Psoas muscle (tissue), 8 donors: ENCODE data around the gene CPSF3. TPM values are rescaled to one million over a fixed set of nuclear protein-coding genes. Genes with fewer than 3 reads are reported as not detected.

Source experiments
- ATAC-seq, 4 donors: fragments of 200-7000 bp; cut with Tn5 transposase; one replicate each; pipeline ENCODE4 v1.9.1; 2020; ENCODE audit warnings: moderate library complexity in 3 of 4, mild to moderate bottlenecking in 2 of 4
- DNase-seq, 2 donors: peaks; one replicate each; pipeline ENCODE4 v3.0.0-alpha.2; 2020
- H3K27ac ChIP-seq: fragments of 200-600 bp; one replicate; pipeline ENCODE4 v1.8.0; 2022
- H3K27me3 ChIP-seq, 3 donors: fragments of 200-600 bp in 1 of 3; one replicate each; pipeline versions ENCODE4 v1.6.1 to v1.8.0; 2013 to 2022; ENCODE audit warnings: low read length in 2 of 3, mild to moderate bottlenecking in 2 of 3, moderate library complexity in 1 of 3; ENCODE audit not compliant: insufficient read depth in 3 of 3
- H3K36me3 ChIP-seq, 2 donors: fragments of 200-600 bp in 1 of 2; one replicate each; pipeline versions ENCODE4 v1.6.1 to v1.8.0; 2013 to 2022; ENCODE audit warnings: low read depth in 1 of 2, mild to moderate bottlenecking in 1 of 2, moderate library complexity in 1 of 2; ENCODE audit not compliant: insufficient read depth in 1 of 2
- H3K4me1 ChIP-seq: fragments of 200-600 bp; one replicate; pipeline ENCODE4 v1.8.0; 2022
- H3K4me3 ChIP-seq: fragments of 200-600 bp; one replicate; pipeline ENCODE4 v1.8.0; 2022; ENCODE audit warnings: mild to moderate bottlenecking
- H3K9me3 ChIP-seq: fragments of 200-600 bp; one replicate; pipeline ENCODE4 v1.8.0; 2022
- WGBS, 3 donors: extraction: QIAGEN DNeasy Blood & Tissue Kit; methylation state at CpG; one replicate each; pipeline versions ENCODE4 v1.1.6 to v1.1.7; 2013; 5-methylcytosine and 5-hydroxymethylcytosine counted together
- intact Hi-C, 2 donors: fragments of 100-400 bp; cut with DNase I; formaldehyde crosslinking; loops; one replicate each; pipeline versions ENCODE4 v1.11.0 to v1.14.2; 2022
- polyA plus RNA-seq, 3 donors: library from polyadenylated mRNA; stranded (reverse); fragments of 200-250 nt; gene quantifications; one replicate each; pipeline ENCODE4 v1.2.3, GENCODE V29; 2013
- total RNA-seq, 4 donors: library from RNA; stranded (reverse); fragmentation: NEBNext Ultra II Directional in 2 of 4; extraction: Animal tissue kit (Norgen Biotek cat#: 25700) in 2 of 4; gene quantifications; one replicate each; pipeline versions ENCODE4 v1.2.1 to v1.2.4, GENCODE V29; 2021 to 2023
- TF ChIP-seq, protein P1 (sequence below): fragments of 200-600 bp; IDR thresholded peaks from one replicate; pipeline ENCODE4 v1.8.0; 2022; ENCODE audit warnings: antibody characterized with exemption
- donor health status: healthy with polysubstance abuse.
- donor health status: DM: no; HTN: no; CAD: no; lungs with moderate emphysema.
- donor health status: Bipolar disorder and iron deficiency.
- donor health status: healthy.
- donor health status: DM: yes; HTN: yes; CAD: no.
- donor health status: DM: no; HTN: no; CAD: no.
- donor health status: DM: no; HTN: no; CAD: no.
- donor health status: DM: yes; HTN: yes; CAD: no.

Gene CPSF3
- total and polyA plus RNA-seq, 7 donors: 11.3 to 21.8 (median 19.3) TPM

DNA sequence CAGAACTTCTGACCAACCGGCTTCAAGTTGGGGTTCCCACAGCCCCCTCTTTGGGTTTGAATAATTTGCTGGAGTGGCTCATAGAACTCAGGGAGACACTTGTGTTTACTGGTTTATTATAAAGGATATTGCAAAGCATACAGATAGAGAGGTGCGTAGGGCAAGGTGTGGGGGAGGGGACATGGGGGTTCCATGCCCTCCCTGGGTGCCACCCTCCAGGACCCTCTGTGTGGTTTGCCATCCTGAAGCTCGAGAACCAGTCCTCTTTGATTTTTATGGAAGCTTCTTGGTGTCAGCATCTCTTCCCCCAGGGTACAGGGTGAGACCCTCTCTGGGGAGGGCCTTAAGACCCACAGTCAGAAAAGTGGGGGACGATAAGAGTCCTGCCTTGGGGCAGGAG lies 38.9 kb upstream of the CPSF3 start:
- DNase-seq: no peak
- intact Hi-C loops: no loop called here
- ATAC-seq: no peak
- TF ChIP-seq, protein P1, sequence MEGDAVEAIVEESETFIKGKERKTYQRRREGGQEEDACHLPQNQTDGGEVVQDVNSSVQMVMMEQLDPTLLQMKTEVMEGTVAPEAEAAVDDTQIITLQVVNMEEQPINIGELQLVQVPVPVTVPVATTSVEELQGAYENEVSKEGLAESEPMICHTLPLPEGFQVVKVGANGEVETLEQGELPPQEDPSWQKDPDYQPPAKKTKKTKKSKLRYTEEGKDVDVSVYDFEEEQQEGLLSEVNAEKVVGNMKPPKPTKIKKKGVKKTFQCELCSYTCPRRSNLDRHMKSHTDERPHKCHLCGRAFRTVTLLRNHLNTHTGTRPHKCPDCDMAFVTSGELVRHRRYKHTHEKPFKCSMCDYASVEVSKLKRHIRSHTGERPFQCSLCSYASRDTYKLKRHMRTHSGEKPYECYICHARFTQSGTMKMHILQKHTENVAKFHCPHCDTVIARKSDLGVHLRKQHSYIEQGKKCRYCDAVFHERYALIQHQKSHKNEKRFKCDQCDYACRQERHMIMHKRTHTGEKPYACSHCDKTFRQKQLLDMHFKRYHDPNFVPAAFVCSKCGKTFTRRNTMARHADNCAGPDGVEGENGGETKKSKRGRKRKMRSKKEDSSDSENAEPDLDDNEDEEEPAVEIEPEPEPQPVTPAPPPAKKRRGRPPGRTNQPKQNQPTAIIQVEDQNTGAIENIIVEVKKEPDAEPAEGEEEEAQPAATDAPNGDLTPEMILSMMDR: no peak
- Histone ChIP-seq H3K9me3 (no peaks in the 10 kb centered on the region), H3K4me1 (peaks cover 13% of the 10 kb centered on the region), H3K27me3 (no peaks in the 10 kb centered on the region), H3K4me3 (no peak overlapping the region), H3K27ac (no peak overlapping the region), H3K36me3 (peaks cover 0 to 11% of the 10 kb centered on the region in 2 donors)
- 89 to 97% (median 95%) methylated on average over 4 of the region's 4 CpGs for WGBS, 3 donors

DNA sequence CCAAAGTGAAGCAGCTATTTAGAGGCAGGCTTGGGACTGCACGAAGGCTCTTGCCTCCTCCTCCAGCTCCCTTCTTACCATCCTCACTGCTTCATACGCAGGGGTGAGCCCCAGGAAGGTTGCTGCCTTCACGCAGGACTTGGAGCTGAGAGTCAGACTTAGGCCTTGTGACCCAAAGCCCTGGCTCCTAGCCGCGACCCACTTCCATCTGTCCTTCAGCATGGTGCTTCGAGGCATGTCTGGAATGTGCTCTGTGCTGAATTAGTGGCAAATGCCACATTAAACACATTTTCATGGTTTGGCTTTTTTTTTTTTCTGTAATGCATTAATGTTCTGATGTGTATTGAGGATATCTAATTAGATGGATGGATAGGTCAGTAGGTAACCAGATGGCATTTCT lies 37.6 kb upstream of the CPSF3 start:
- Histone ChIP-seq H3K36me3 (peaks cover 0 to 12% of the 10 kb centered on the region in 2 donors), H3K4me3 (no peak overlapping the region), H3K27me3 (no peaks in the 10 kb centered on the region), H3K4me1 (peaks cover 13% of the 10 kb centered on the region), H3K9me3 (no peaks in the 10 kb centered on the region), H3K27ac (peak overlapping the region; percentile 58)
- 51 to 81% (median 60%) methylated on average over 6 of the region's 6 CpGs for WGBS, 3 donors
- intact Hi-C loops: no loop called here
- TF ChIP-seq, protein P1: no peak
- ATAC-seq: no peak
- DNase-seq: no peak

DNA sequence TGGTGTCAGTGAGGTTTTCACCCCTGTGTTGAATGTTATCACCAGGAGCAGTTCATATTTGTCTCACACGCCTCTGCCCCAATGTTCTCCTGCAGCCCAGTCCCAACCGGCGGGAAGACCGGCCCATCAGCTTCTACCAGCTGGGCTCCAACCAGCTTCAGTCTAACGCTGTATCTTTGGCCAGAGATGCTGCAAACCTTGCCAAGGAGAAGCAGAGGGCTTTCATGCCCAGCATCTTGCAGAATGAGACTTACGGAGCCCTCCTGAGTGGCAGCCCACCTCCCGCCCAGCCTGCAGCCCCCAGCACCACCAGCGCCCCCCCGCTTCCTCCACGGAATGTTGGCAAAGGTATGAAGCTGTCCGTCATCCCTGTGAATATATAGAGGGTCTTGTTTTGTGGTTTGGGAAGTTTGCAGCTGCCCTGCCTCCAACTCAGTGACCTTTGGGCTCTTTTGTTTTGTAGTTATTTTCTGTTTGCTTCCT lies 35.2 kb upstream of the CPSF3 start:
- TF ChIP-seq, protein P1: no peak
- Histone ChIP-seq H3K27me3 (no peaks in the 10 kb centered on the region), H3K9me3 (no peaks in the 10 kb centered on the region), H3K36me3 (peaks cover 0 to 15% of the 10 kb centered on the region in 2 donors), H3K4me3 (no peak overlapping the region), H3K4me1 (peaks cover 13% of the 10 kb centered on the region), H3K27ac (no peak overlapping the region)
- DNase-seq: no peak
- intact Hi-C loops: no loop called here
- no peak for ATAC-seq
- WGBS, 3 donors: 76 to 86% (median 85%) methylated on average over 11 of the region's 11 CpGs

DNA sequence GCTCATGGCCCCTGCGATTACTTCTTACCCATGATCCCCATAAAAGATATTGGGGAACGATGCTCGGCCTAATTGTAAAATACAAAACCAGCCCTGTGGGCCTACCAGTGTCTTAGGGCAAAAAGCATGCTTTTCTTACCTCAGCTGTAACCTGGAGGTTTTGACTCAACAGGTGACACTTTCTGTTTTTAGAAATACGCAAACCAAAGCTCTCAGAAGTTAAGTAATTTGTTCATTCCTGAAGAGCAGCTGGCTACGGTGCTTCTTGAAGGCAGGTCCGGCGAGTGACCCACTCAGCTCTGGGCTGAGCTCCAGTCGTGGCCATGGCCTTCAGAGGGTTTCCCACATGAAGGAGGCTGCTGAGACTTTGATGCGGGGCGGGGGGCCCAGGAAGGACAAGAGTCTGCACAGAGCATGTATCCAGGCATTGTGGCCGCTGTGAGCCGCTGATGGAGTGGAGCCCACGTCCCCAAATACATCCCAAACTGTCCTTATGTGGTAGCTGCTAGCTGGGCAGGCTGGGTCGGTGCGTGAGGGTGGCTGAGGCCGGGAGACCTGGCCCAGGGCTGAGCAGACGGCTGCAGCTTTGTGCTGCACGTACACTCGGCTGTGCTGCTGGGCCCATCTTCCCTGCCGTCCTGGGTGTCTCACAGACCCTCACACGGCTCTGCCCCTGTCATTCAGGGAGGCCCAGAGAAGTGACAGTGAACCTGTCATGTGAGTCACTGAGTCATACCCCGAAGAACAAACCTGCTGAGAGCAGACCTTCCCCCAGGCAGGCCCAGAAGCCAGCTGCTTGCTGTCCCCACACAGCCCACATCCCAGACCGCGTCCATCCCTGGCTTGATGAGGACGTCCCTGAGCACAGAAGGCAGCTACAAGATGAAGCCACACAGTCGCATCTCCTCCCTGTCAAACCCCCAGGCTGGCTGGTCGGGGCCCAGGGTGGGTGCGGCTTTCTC lies 34.2 kb upstream of the CPSF3 start:
- H3K27ac ChIP-seq: no peak overlapping the region
- TF ChIP-seq, protein P1: no peak
- DNase-seq (no peak), ATAC-seq (no peak)
- H3K36me3 ChIP-seq: peaks cover 0 to 15% of the 10 kb centered on the region in 2 donors
- H3K4me3 ChIP-seq: no peak overlapping the region
- peaks cover 13% of the 10 kb centered on the region for H3K4me1 ChIP-seq
- WGBS, 3 donors: 92 to 93% (median 93%) methylated on average over 28 of the region's 28 CpGs
- no peaks in the 10 kb centered on the region for H3K27me3 ChIP-seq
- intact Hi-C loops: no loop called here
- H3K9me3 ChIP-seq: no peaks in the 10 kb centered on the region
